ENCODE measurements around the gene CPNE1. TPM values are rescaled to one million over a fixed set of nuclear protein-coding genes. Genes with fewer than 3 reads are reported as not detected.

The CPNE1 gene
- total RNA-seq, 4 donors from 2014 or later, result 84.9 to 201 (median 127) TPM

GRCh38 chr20:35618263-35619131, 46.2 kb downstream of the CPNE1 start:
- peak overlapping the region; percentile 47 to 59 (median 52) for H3K4me3 ChIP-seq
- TF ChIP-seq, protein P1, sequence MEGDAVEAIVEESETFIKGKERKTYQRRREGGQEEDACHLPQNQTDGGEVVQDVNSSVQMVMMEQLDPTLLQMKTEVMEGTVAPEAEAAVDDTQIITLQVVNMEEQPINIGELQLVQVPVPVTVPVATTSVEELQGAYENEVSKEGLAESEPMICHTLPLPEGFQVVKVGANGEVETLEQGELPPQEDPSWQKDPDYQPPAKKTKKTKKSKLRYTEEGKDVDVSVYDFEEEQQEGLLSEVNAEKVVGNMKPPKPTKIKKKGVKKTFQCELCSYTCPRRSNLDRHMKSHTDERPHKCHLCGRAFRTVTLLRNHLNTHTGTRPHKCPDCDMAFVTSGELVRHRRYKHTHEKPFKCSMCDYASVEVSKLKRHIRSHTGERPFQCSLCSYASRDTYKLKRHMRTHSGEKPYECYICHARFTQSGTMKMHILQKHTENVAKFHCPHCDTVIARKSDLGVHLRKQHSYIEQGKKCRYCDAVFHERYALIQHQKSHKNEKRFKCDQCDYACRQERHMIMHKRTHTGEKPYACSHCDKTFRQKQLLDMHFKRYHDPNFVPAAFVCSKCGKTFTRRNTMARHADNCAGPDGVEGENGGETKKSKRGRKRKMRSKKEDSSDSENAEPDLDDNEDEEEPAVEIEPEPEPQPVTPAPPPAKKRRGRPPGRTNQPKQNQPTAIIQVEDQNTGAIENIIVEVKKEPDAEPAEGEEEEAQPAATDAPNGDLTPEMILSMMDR (IDR thresholded peaks at IDR 0.05), result no peak
- no peak for TF ChIP-seq POLR2A (IDR thresholded peaks at IDR 0.05)

DNA sequence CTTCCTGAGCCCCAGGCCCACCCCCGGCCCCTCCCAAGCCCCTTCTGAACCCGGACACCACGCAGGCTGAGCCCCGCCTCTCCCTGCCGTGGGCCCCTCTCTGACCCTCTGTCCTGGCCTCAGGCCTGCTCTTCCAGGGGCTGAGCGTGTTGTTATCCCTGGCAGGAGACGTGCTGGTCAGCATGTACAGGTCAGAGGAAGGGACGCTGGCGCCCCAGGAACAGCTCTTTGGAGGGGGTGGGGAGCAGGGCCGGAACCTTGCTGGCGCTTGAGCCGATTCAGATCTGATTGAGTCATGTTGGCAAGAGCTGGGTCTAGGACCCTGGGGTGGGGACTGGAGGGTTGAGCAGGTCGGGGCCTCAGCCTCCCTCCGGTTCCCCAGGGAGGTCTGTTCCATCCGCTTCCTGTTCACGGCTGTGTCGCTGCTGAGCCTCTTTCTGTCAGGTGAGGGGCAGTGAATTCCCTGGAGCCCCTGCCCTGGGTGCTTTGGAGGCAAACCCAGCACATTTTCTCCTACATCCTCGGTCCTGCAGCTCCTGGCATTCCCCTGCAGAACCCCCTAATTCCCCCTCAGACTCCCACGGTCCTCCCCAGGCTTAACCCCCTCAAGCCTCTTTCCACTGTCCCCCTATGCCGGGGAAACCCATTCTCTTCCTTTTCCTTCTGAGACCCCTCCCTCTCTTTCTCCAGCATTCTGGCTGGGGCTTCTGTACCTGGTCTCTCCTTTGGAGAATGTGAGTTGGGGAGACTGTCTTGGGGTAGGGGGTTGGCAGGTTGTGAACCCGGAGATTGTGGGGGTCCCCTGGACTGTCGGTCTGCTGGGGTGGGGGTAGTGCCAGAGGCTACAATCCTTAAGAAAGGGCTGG, 47.1 kb downstream of the CPNE1 start:
- TF ChIP-seq, protein P1 (IDR thresholded peaks at IDR 0.05), result peak in 5 of 6 experiments; percentile 10 to 35 (median 23)
- TF ChIP-seq POLR2A (IDR thresholded peaks at IDR 0.05), result no peak
- Histone ChIP-seq H3K27ac (peak overlapping the region; percentile 39 to 95 (median 84)), H3K36me3 (no peaks in the 10 kb centered on the region), H3K4me1 (peaks cover 0 to 33% (median 21%) of the 10 kb centered on the region in 4 donors), H3K4me3 (peak overlapping the region; percentile 30 to 59 (median 56)), H3K9me3 (no peaks in the 10 kb centered on the region), H3K27me3 (no peaks in the 10 kb centered on the region)
- DNase-seq, result peak in 2 of 3 donors; percentile 68 to 74

More at GRCh38 chr20:35618263-35619131, 46.2 kb downstream of the CPNE1 start:
- H3K9me3 ChIP-seq, result no peaks in the 10 kb centered on the region
- H3K27me3 ChIP-seq, result no peaks in the 10 kb centered on the region
- no peaks in the 10 kb centered on the region for H3K36me3 ChIP-seq
- peak in 1 of 3 donors; percentile 57 for DNase-seq
- peaks cover 0 to 33% (median 21%) of the 10 kb centered on the region in 4 donors for H3K4me1 ChIP-seq
- peak overlapping the region in 3 of 4 donors; percentile 2 to 75 (median 62) for H3K27ac ChIP-seq

- Histone ChIP-seq H3K36me3 (no peaks in the 10 kb centered on the region), H3K4me3 (peak overlapping the region; percentile 30 to 59 (median 56)), H3K27me3 (no peaks in the 10 kb centered on the region), H3K27ac (peak overlapping the region; percentile 39 to 95 (median 88)), H3K4me1 (peaks cover 0 to 33% (median 23%) of the 10 kb centered on the region in 4 donors), H3K9me3 (no peaks in the 10 kb centered on the region)
- DNase-seq, result peak; percentile 76 to 93 (median 88)
- TF ChIP-seq, protein P1 (IDR thresholded peaks at IDR 0.05), result peak in 1 of 6 experiments; percentile 4
- peak in 1 of 2 donors; percentile 39 for TF ChIP-seq POLR2A (IDR thresholded peaks at IDR 0.05)
These were observed 48.0 kb downstream of the CPNE1 start for GRCh38 chr20:35616465-35617396.

DNA sequence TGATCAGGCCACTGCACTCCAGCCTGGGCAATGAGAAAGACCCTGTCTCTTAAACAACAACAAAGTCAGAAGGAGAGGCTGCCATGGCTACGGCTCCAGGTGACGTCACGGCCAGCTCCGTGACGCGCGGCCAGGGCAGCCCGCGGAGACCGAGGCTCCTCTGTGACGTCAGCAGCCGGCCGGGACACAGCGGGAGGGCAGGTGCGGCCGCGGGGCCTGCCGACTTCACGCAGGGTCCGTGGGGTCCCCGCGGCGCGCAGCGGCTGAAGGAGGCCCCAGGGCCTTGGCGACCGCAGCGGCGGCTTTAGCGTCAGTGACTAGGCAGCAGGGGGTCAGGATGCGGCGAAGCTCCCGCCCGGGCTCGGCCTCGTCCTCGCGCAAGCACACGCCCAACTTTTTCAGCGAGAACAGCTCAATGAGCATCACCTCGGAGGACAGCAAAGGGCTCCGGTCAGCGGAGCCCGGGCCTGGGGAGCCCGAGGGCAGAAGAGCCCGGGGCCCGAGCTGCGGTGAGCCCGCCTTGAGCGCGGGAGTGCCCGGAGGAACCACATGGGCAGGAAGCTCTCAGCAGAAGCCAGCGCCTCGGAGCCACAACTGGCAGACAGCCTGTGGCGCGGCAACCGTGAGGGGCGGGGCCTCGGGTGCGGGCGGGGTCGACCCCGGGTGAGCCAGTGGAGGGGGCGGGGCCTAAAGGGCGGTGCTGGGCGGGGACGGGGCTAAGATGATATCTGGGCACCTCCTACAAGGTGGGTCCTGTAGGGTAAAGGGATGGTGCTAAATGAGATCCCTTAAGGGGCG, 48.8 kb downstream of the CPNE1 start, which contains the start of gene SPAG4:
SPAG4 (plus strand) TSS at position 163 of the 798 bp plus-strand sequence; CDS start at position 338, 175 bp downstream.
- Histone ChIP-seq H3K4me3 (peak within 1 kb of the TSS; percentile 47 to 67 (median 56)), H3K27ac (peak within 1 kb of the TSS; percentile 82 to 95 (median 92)), H3K4me1 (peaks cover 0 to 33% (median 26%) of the 10 kb centered on the region in 4 donors), H3K36me3 (no peaks in the 10 kb centered on the region), H3K9me3 (no peaks in the 10 kb centered on the region), H3K27me3 (no peaks in the 10 kb centered on the region)
- DNase-seq, result peak; percentile 100
- TF ChIP-seq, protein P1 (IDR thresholded peaks at IDR 0.05), result peak in 1 of 6 experiments; percentile 9
- peak; percentile 48 to 55 for TF ChIP-seq POLR2A (IDR thresholded peaks at IDR 0.05)

All from Peyer's patch (tissue), 4 donors.